K562 (cell line): ENCODE measurements around the gene TMEM120B. TPM values are rescaled to one million over a fixed set of nuclear protein-coding genes. Genes with fewer than 3 reads are reported as not detected.

Experiments
- ASH1L ChIP-seq: fragments of 450-650 bp; IDR thresholded peaks from 2 replicates; pipeline ENCODE4 v1.6.1; 2018; ENCODE audit warnings: borderline replicate concordance, mild to moderate bottlenecking, low read depth; ENCODE audit not compliant: partially characterized antibody
- BCLAF1 ChIP-seq, 2 experiments: fragments of 450-650 bp in 1 of 2; IDR thresholded peaks; 2 replicates each; pipeline ENCODE4 v1.6.1; 2011 to 2017; ENCODE audit warnings: low read depth in 2 of 2, antibody characterized with exemption in 1 of 2, borderline replicate concordance in 1 of 2, low read length in 1 of 2, mild to moderate bottlenecking in 1 of 2, mixed read lengths in 1 of 2; ENCODE audit not compliant: control insufficient read depth in 1 of 2
- BRD4 ChIP-seq: fragments of 200-600 bp; sonication (generic); IDR thresholded peaks from 2 replicates; pipeline ENCODE4 v1.6.1; 2017; ENCODE audit warnings: inconsistent platforms
- CBX2 ChIP-seq: fragments of 200-600 bp; sonication (generic); IDR thresholded peaks from one replicate; pipeline ENCODE4 v1.6.1; 2012; ENCODE audit warnings: mild to moderate bottlenecking, low read length, inconsistent platforms; ENCODE audit not compliant: insufficient read depth, poor library complexity, severe bottlenecking
- DACH1 ChIP-seq: fragments of 450-650 bp; IDR thresholded peaks from 2 replicates; pipeline ENCODE4 v1.6.1; 2018; ENCODE audit not compliant: partially characterized antibody
- FOXP1 ChIP-seq: sonication (generic); formaldehyde crosslinking; IDR thresholded peaks from 2 replicates; pipeline ENCODE4 v1.8.0; 2022; ENCODE audit warnings: mild to moderate bottlenecking, missing genetic modification reagents
- MNT ChIP-seq, 2 experiments: fragments of 450-650 bp; conservative IDR thresholded peaks; 2 replicates each; pipeline ENCODE4 v1.6.1; 2017; ENCODE audit warnings: mild to moderate bottlenecking in 2 of 2, moderate library complexity in 2 of 2
- RNF2 ChIP-seq: sonication (generic); IDR thresholded peaks from 2 replicates; pipeline ENCODE4 v1.6.1; 2016
- SIN3A ChIP-seq, 2 experiments: fragments of 150-350 bp in 1 of 2; IDR thresholded peaks; 2 replicates each; pipeline ENCODE4 v1.6.1; 2011 to 2016; ENCODE audit warnings: borderline replicate concordance in 2 of 2, low read depth in 2 of 2, low read length in 2 of 2, mild to moderate bottlenecking in 2 of 2, moderate library complexity in 2 of 2; ENCODE audit not compliant: control insufficient read depth in 1 of 2
- ZKSCAN8 ChIP-seq: fragments of 200-800 bp; sonication (Bioruptor generic); IDR thresholded peaks from 2 replicates; pipeline ENCODE4 v1.6.1; 2016; ENCODE audit warnings: missing genetic modification characterization, missing compliant biosample characterization
- polyA plus RNA-seq, 8 experiments: library from polyadenylated mRNA; depleted of rRNA in 4 of 8; stranded (reverse) in 5 of 8; unstranded in 3 of 8; fragments of >200 nt; fragmentation: Nextera tagmentation in 2 of 8; fragmentation: Illumina TruSeq in 1 of 8; extraction: Ambion mirVana in 2 of 8; extraction: Trizol in 1 of 8; gene quantifications; 2 replicates each; pipeline versions ENCODE4 v1.2.1 to v1.2.3, GENCODE V29; 2011 to 2014; ENCODE audit warnings: inconsistent platforms in 1 of 8, missing spikeins in 1 of 8
- total RNA-seq, 7 experiments: library from RNA; depleted of rRNA in 6 of 7; stranded (reverse); fragments of >200 nt in 6 of 7; fragmentation: Illumina TruSeq in 2 of 7; extraction: Trizol in 2 of 7; gene quantifications; 2 replicates each; pipeline versions ENCODE4 v1.2.1 to v1.2.3, GENCODE V29; 2011 to 2021; ENCODE audit warnings: low replicate concordance in 1 of 7
- TF ChIP-seq, protein P1 (sequence below): fragments of 450-650 bp; IDR thresholded peaks from 2 replicates; pipeline ENCODE4 v1.6.1; 2017; ENCODE audit warnings: antibody characterized with exemption, mild to moderate bottlenecking
- TF ChIP-seq, protein P2 (sequence below): fragments of 250-450 bp; sonication (Bioruptor Pico); IDR thresholded peaks from 2 replicates; pipeline ENCODE4 v1.9.0; 2021; ENCODE audit warnings: mild to moderate bottlenecking

TMEM120B gene
- total and polyA plus RNA-seq, 9 of the 15 experiments (the other 6 are each of a cell fraction or from before 2014, with no cell fraction given): 1.7 to 18.6 (median 7.4) TPM

DNA sequence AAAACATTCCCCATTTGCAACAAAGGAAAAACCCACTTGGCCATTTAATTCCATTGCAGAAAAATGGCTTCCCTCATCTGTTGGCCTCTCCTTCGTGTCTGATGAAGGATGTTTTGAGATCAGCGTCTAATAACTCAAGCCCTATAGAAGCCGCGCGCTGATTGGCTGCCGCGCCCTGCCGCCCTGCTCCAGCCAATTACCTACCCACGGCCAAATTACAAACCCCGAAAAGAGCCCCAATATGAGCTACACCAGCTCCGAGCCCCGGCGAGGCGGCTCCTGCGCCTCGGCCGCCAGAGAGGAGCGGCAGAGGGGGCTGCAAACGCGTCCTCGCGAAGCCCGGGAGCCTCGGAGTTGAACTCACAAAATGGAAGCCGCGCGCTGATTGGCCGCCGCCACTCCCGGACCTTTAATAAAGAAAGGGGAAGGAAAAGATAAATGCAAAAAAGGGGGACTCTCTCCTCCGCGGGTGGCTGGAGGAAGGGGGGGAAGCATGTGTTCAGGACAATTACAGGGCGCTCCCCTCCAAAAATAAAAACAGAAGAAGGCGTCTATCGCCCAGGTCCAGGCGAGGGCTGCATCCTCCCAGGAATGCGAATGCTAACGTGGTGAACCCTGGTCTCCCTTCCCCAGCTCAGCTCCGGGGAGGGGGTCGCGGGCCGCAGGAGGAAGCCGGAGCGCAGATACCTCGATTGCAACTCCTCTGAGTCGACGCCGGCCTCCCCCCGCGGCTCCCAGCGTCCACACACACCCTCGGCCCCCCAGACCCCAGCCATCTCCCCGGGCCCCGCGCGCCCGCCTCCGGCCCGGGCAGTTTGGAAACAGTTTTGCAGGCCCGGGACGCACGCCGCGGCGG lies 90.5 kb downstream of the TMEM120B start (continued):
- TF ChIP-seq ZKSCAN8 (CRISPR knock-in tag) (no peak), RNF2 (no peak; the same call in 1 of the 2 replicates), FOXP1 (CRISPR knock-in tag) (peak; percentile 68; the same call in 1 of the 2 replicates), CBX2 (no peak), BRD4 (0 out of 2 replicates have a peak, but pooled peaks have one; percentile 27), SIN3A (IDR thresholded peaks at IDR 0.05; ENCODE audit: borderline replicate concordance in 2 of 2, control insufficient read depth in 1 of 2, low read depth in 2 of 2, low read length in 2 of 2) (peak; percentile 23 to 85; a peak in 2 of 4 replicates), ASH1L (peak; percentile 70), MNT (conservative IDR thresholded peaks at IDR 0.05) (peak; percentile 48 to 66; a peak in 3 of 4 replicates), BCLAF1 (IDR thresholded peaks at IDR 0.05; ENCODE audit: borderline replicate concordance in 1 of 2, control insufficient read depth in 1 of 2, low read depth in 2 of 2, low read length in 1 of 2) (0 out of 4 replicates have a peak, but pooled peaks of 1 of the 2 experiments have one; percentile 4), DACH1 (peak; percentile 59)
- TF ChIP-seq, protein P1, sequence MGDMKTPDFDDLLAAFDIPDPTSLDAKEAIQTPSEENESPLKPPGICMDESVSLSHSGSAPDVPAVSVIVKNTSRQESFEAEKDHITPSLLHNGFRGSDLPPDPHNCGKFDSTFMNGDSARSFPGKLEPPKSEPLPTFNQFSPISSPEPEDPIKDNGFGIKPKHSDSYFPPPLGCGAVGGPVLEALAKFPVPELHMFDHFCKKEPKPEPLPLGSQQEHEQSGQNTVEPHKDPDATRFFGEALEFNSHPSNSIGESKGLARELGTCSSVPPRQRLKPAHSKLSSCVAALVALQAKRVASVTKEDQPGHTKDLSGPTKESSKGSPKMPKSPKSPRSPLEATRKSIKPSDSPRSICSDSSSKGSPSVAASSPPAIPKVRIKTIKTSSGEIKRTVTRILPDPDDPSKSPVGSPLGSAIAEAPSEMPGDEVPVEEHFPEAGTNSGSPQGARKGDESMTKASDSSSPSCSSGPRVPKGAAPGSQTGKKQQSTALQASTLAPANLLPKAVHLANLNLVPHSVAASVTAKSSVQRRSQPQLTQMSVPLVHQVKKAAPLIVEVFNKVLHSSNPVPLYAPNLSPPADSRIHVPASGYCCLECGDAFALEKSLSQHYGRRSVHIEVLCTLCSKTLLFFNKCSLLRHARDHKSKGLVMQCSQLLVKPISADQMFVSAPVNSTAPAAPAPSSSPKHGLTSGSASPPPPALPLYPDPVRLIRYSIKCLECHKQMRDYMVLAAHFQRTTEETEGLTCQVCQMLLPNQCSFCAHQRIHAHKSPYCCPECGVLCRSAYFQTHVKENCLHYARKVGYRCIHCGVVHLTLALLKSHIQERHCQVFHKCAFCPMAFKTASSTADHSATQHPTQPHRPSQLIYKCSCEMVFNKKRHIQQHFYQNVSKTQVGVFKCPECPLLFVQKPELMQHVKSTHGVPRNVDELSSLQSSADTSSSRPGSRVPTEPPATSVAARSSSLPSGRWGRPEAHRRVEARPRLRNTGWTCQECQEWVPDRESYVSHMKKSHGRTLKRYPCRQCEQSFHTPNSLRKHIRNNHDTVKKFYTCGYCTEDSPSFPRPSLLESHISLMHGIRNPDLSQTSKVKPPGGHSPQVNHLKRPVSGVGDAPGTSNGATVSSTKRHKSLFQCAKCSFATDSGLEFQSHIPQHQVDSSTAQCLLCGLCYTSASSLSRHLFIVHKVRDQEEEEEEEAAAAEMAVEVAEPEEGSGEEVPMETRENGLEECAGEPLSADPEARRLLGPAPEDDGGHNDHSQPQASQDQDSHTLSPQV: peak; percentile 82; the same call in 1 of the 2 replicates
- TF ChIP-seq, protein P2, sequence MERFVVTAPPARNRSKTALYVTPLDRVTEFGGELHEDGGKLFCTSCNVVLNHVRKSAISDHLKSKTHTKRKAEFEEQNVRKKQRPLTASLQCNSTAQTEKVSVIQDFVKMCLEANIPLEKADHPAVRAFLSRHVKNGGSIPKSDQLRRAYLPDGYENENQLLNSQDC (CRISPR knock-in tag): no peak
